GM19023 (cell line): ENCODE data around the gene PAGE3.

Experiments used
- ATAC-seq: cut with Tn5 transposase; IDR thresholded peaks from one replicate; pipeline ENCODE4 v1.9.1; 2021; ENCODE audit warnings: mild to moderate bottlenecking, moderate library complexity; ENCODE audit not compliant: unreplicated experiment

Gene PAGE3

GRCh38 chrX:55264816-55265215 lies at the start of gene PAGE3:
Gene PAGE3, minus strand, starts transcription at chrX:55264916. Its CDS starts 1,013 bp downstream, at chrX:55263903.
- no peak for ATAC-seq

- no peak for ATAC-seq
Measured at GRCh38 chrX:55312655-55313054, 47.9 kb upstream of the PAGE3 start.

- no peak for ATAC-seq
Measured at GRCh38 chrX:55290963-55291362, 26.2 kb upstream of the PAGE3 start.

GRCh38 chrX:55279832-55280231 lies 15.1 kb upstream of the PAGE3 start:
- no peak for ATAC-seq

- ATAC-seq, result no peak
Measured at GRCh38 chrX:55260806-55261205, 3.9 kb downstream of the PAGE3 start.

GRCh38 chrX:55253528-55253927 lies 11.2 kb downstream of the PAGE3 start:
- no peak for ATAC-seq

GRCh38 chrX:55240788-55241340 lies 23.9 kb downstream of the PAGE3 start:
- ATAC-seq, result no peak

GRCh38 chrX:55220119-55220794 lies 44.5 kb downstream of the PAGE3 start, which contains the start of gene PAGE5:
Gene PAGE5, plus strand, starts transcription at chrX:55220346. Its CDS starts 1,037 bp downstream, at chrX:55221383.
- ATAC-seq, result no peak

- ATAC-seq, result no peak
Measured at GRCh38 chrX:55213381-55213780, 51.3 kb downstream of the PAGE3 start.

GRCh38 chrX:55210931-55211677 lies 53.6 kb downstream of the PAGE3 start:
- ATAC-seq, result no peak
